HG03066 (cell line): Measurements from ENCODE around the gene TRMT11.

Experiments used
- ATAC-seq: cut with Tn5 transposase; IDR thresholded peaks from one replicate; pipeline ENCODE4 v1.9.1; 2021; ENCODE audit warnings: low read depth; ENCODE audit not compliant: unreplicated experiment

TRMT11 gene

GRCh38 chr6:126071000-126071647 lies 84.8 kb downstream of the TRMT11 start:
- no peak for ATAC-seq

- no peak for ATAC-seq
Observed at GRCh38 chr6:126072172-126072571, 85.8 kb downstream of the TRMT11 start.

GRCh38 chr6:126072834-126073233 lies 86.5 kb downstream of the TRMT11 start:
- ATAC-seq = no peak

- no peak for ATAC-seq
Observed at GRCh38 chr6:126075335-126076071, 89.2 kb downstream of the TRMT11 start.

GRCh38 chr6:126076992-126077664 lies 90.8 kb downstream of the TRMT11 start:
- no peak for ATAC-seq

GRCh38 chr6:126077810-126078776 lies 91.8 kb downstream of the TRMT11 start:
- ATAC-seq = no peak

GRCh38 chr6:126083875-126084274 lies 97.5 kb downstream of the TRMT11 start:
- ATAC-seq = no peak

- ATAC-seq = peak; percentile 71
Observed at GRCh38 chr6:126086560-126086959, 100.2 kb downstream of the TRMT11 start.
